Measurements from ENCODE around the gene PRG3.
"Not testable (repeated sequence)": the region's sequence is repeated elsewhere in the genome, so short reads cannot be mapped to it uniquely, and the experiment has no call there.

PRG3 gene

DNA sequence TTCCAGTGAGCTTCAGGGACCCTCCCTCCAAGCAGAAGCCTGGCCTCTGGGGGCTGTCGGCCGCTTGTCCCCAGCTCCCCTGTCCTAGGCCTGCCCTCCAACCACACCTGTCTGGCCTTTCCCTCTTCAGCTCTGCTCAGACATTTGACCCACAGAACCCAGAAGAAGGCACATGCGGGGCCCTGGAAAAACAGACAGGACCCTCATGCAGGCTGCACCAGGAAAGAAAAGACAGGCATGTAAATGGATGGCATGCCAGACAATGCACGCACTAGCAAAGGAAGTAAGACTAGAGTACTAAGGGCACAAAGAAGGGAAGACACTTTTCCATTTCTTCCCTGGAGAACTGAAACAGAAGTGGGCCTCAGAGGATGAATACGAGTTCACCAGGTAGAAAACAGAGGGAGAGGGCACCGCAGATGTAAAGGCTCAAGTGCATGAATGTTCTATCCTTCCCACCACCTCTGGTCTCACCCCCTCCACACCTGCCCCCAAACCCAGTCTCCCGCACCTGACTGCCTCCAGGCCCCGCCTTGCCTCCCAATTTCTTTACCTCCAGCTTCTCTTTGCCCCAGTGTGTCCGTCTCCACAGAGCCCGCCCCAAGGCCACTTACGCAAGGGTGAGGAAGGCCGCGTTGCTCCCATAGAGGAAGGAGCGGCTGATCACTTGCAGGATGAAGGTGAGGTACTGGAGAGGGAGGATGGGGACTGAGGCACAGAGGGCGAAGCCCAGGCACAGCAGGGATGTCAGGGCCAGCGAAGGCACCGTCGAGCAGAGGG, 28.6 kb upstream of the PRG3 start:
- in situ Hi-C loops (cut with MboI; ENCODE audit: low sequenced_read_pairs) = no loop called here

DNA sequence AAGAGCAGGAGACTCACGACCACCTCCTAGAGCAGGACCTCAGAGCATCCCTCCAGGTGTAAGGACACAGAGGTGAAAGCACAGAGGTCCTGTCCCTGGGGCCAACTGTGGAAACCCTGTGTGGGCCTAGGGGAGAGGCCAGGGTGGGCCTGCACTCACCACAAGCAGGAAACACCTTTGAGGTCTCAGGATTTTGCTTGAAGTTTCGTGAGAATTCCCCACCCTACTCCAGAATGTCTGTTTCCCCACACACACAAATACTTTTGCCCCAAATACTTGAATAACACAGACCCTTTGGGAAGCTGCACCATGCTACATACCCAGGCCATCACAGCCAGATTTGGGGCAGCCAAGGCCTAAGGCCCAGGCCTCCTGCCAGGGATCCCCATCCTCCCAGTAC, 27.8 kb upstream of the PRG3 start:
- in situ Hi-C loops (cut with MboI; ENCODE audit: low sequenced_read_pairs) = no loop called here

DNA sequence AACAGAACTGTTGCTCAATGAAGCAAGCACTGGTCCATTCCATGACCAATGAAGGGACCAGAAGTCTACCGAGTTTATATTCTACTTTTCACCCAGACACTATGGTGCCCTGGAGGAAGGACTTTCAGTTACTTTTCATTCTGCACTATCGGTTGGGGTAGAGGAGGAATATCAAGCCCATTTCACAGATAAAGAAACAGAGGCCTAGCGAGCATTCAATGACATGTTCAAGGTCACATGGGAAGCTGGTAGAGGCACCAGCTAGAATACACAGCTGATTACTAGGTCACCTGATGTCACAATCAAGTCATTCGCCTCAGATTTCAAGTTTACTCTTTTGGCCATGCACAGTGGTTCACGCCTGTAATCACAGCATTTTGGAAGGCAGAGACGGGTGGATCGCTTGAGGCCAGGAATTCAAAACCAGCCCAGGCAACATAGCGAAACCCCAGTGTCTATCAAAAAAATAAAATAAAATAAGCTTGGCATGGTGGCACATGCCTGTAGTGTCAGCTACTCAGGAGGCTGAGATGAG, 27.1 kb upstream of the PRG3 start:
- in situ Hi-C loops (cut with MboI; ENCODE audit: low sequenced_read_pairs) = no loop called here

DNA sequence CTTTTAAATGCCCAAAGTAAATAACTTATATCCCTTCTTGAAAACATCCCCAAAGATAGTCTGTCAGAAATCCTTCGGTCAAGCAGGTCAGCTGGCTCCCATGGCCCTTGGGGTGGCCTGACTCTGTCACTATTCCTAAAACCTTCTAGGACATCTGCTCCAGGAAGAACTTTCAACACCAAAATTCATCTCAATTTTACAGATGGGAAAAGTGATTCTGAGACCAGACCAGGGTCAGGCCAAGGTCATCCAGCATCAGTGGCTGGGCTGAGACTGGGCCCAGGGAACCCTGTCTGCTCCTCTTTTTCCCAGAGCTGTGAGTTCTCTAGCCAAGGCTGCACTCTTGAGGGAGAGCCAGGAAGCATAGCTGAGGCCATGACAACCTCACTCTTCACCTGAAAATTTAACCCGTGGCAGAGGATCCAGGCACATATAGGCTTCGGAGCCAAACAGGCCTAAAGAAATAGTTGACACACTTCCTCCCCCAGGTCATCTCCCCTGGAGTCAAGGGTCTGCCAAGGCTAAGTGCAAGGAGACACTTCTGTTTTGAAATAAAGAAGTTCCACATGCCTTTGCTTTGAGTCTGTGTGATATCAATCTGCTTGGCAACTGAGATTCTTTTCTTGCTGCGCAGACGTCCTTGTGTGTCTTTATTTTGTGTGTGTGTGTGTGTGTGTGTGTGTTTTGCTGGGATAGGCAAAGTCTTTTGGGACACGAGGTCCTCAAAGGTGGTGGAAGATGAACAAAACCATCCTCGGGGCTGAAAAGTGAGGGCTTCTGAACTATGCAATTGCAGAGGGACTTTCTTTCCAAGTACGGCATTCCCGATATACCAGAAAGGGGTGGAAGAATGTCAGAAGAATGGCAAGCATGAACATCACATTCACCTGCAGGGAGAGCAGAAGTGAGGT, 26.3 kb upstream of the PRG3 start:
- in situ Hi-C loops (cut with MboI; ENCODE audit: low sequenced_read_pairs) = no loop called here

DNA sequence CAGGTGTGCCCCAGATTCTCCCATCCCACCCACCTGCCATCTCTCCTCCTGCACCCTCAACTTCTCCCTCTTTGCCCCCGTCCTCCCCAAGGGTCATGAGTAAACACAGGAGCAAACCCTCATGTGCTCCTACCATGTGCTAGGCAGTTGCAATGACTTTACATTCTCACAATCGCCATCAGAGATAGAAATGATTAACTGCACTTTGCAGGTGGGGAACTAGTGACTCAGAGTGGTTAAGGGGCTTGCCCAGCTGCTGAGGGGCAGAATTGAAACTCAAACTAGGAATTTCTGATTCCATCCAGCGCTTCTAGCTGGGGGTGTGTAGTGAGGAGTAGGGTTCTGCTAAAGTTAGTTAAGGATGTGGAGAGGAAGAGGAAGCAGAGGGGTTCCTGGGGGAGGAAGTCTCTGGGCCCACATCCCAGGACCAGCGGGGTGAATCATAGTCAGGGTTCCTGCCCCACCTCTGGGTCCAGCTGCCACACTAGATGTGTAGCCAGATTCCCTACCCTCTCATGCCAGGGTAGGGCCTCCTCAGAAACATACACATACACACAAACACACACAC, 25.5 kb upstream of the PRG3 start:
- in situ Hi-C loops (cut with MboI; ENCODE audit: low sequenced_read_pairs) = no loop called here

DNA sequence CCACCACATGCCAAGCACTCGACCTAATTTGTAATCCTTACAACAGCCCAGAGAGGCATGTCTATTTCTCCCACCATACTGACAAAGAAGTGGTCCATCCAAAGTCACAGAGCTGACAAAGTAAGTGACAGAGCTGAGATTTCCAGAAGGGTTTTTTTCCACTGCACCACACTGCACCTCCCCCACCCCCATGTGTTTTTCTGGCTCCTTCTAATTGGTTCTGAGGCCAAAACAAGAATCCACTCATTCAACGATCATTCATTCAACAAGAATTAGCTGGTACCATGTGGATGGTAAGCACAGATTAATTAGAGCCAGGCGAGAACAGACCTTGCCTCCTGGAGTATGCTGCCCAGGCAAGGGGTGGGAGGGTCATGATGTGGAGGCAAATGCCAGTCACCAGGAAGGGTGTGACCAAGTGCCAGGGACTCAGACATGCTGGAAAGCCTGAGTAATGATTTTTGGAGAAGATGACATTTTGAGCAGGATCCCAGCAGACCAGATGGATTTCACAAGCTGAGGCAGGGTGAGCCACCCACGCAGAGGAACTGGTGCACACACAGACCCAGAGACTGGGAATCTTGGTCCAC, 24.4 kb upstream of the PRG3 start:
- in situ Hi-C loops (cut with MboI; ENCODE audit: low sequenced_read_pairs) = no loop called here

DNA sequence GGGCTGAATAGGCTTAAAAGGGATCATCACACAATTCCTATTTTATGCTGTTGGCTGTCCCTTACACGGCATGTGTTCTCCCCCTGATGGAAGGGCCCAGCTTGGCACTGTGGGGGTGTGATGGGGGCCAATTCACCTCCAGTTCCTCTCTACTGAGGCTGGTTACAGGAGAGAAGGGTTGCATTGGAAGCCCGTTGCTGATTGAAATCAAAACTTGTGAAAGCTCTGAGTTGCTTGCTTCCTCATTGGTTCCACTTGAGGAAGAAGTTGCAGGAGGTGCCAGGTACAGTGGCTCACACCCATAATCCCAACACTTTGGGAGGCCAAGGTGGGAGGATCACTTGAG, 22.8 kb upstream of the PRG3 start:
- in situ Hi-C loops (cut with MboI; ENCODE audit: low sequenced_read_pairs) = no loop called here

DNA sequence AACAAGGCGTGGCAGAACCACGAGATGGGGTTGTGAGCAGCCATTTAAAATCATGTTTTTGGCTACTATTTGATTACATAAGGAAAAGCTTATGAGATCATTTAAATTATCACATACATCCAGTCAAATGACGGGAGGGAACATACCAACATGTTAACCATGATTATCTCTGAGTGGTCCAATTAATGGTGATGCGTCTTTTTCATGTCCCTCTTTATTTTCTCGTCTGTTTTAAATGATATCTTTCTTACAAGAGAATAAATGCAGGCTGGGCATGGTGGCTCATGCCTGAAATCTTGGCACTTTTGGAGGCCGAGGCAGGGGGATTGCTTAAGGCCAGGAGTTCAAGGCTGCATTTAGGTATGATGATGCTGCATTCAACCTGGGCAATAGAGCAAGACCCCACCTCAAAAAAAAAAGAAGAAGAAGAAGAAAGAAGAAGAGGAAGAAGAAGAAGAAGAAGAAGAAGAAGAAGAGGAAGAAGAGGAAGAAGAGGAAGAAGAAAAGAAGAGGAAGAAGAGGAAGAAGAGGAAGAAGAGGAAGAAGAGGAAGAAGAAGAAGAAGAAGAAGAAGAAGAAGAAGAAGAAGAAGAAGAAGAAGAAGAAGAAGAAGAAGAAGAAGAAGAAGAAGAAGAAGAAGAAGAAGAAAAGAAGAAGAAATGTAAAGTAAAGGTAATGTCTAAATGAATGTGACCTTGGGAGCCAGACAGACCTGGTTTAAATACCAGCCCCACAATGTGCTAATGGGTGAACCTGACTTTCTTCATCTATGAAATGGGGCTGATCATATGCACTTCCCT, 22.3 kb upstream of the PRG3 start:
- in situ Hi-C loops (cut with MboI; ENCODE audit: low sequenced_read_pairs) = not testable (repeated sequence)

DNA sequence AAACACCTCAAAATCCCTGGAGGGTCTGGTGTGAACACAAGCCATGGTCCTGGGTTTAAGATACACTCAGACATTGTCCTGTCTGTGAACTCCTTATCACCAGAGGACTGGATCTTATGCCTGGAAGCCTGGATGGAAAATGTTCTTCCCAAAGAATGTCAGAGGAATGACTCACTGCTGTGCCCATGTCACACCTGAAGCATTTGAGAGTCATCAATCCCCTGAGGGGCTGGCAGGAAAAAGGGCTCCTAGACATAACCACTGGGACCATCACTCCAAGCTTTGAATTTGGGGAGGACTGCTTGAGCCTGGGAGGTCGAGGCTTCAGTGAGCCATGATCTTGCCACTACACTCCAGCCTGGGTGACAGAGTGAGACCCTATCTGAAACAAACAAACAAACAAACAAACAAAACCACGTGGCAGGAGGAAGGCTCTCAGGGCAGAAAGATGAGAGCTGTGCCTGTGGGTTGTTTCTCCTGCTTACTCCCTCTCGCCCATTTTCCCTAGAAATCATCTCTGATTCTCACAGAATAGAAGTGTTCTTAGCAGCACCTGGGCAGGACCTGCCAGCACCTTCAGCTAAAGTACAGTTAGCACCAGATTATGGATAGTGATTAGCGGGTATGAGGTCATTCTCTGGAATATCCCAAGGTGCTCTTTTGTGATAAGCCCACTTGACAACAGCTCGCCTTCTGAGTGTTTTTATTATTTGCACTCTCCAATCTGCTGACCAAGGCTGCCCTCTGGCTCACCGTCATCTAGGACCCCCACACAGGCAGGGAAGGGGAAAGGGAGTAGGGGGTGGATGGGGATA, 21.4 kb upstream of the PRG3 start:
- in situ Hi-C loops (cut with MboI; ENCODE audit: low sequenced_read_pairs) = no loop called here

DNA sequence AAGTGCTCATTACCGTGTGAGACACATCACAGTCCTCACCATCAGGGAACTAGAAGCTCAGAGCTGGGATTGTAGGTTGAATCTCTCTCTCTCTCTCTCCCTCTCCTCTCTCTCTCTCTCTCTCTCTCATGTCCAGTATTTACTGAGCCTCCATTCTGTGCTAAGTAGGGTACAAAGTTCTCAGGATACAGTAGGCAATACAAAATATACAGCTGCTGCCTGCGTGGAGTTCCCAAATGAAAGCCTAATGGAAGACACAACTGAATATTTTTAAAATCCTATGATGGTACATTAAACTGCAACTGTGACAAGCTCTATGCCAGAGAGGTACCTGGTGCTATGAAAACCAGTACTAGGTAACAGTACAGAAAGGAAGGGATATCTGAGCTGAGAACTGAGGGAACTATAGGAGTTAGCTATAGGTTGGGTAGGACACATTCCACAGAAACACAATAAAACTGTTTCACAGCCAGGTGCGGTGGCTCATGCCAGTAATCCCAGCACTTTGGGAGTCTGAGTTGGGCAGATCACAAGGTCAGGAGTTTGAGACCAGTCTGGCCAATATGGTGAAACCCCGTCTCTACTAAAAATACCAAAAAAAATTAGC, 19.1 kb upstream of the PRG3 start:
- in situ Hi-C loops (cut with MboI; ENCODE audit: low sequenced_read_pairs) = no loop called here

DNA sequence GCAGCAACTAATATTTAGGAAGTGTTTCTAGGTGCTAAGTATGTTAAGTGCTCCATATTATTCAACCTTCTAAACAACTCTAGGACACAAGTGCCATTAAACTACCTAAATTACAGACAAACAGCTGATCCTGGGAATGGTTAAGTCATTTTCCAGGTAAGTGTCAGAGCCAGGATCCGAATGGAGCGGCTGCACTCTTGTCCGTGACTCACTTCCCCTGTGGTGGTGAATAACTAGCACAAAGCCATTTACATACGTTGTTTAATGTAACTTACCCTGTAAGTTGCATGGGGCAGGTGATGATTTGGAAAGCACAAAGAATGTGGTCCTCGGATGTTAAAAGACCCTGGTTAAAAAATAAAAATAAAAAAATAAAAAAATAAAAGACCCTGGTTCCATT, 18.3 kb upstream of the PRG3 start:
- in situ Hi-C loops (cut with MboI; ENCODE audit: low sequenced_read_pairs) = no loop called here

DNA sequence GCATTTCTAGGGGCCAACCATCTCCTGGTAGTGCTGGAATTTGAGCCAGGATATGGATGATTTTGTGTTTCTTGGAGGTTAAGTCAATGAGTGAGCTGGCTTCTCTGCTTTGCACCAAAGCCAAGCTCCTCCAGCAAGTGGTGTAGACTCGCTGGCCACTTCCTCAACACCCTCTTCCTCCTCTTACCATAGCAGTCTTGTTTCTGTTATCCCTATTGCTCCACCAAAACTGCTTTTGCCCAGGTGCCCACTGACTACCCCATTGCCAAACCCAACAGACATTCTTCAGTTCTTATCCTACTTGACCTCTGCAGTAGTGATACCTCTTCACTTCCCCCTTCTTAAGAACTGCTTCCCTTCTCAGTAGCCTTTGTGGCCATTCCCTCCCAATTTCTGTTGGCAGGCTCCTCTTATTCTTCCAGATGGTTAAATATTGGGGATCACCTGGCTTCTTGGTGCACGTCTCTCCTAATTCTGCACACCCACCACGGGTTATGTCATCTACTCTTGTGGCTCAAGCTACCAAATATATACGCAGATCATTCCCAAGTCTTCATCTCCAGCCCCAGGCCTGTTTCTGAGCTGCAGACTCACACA, 16.5 kb upstream of the PRG3 start:
- in situ Hi-C loops (cut with MboI; ENCODE audit: low sequenced_read_pairs) = no loop called here

DNA sequence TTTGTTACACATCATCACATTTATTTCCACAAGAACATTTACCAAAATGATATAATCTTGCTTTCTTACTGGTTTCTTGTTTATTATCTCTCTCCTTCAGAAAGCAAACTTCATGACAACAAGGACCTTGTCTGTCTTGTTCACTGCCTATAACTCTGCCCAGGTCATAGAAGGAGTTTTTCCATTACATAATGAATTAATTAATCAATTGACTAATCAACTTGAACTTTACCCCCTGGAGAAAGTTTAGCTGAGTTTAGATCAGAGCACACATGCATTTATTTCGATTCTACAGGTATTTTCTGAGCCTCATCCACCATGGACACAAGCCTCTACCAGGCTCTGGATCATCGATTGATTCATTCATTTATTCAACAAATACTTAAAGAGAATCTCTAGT, 15.8 kb upstream of the PRG3 start:
- in situ Hi-C loops (cut with MboI; ENCODE audit: low sequenced_read_pairs) = no loop called here

DNA sequence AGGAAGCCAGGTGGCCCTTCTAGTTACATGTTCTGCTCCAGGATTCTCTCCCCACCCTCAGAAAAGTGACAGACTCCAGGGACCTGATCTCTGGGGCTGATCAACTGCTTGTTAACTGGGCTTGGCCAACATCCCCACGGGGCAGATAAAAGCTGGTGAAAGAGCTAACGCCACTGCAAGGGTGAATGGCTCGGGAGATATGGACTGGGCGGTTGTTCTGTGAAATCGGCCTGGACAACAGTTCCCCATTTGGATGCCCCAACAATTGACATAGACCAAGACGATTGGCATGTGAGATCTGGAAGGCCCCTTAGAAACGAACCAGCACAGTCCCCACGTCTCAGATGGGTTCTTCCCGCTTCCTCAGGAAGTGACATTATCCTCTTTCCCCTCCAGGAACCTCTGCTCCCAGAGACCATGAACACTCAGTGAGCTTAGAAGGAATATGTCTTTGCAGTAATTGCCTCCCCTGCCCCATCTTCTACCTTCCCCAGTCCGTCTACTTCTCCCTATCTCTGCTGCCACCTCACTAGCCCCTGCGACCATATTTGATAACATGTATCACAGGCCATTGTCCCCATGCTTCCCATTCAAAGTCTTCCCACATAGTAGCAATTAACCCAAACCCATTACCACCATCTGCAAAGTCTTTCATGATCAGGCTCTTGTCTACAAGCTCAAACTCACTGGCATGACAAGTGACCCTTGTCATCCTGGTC, 15.1 kb upstream of the PRG3 start:
- in situ Hi-C loops (cut with MboI; ENCODE audit: low sequenced_read_pairs) = no loop called here

DNA sequence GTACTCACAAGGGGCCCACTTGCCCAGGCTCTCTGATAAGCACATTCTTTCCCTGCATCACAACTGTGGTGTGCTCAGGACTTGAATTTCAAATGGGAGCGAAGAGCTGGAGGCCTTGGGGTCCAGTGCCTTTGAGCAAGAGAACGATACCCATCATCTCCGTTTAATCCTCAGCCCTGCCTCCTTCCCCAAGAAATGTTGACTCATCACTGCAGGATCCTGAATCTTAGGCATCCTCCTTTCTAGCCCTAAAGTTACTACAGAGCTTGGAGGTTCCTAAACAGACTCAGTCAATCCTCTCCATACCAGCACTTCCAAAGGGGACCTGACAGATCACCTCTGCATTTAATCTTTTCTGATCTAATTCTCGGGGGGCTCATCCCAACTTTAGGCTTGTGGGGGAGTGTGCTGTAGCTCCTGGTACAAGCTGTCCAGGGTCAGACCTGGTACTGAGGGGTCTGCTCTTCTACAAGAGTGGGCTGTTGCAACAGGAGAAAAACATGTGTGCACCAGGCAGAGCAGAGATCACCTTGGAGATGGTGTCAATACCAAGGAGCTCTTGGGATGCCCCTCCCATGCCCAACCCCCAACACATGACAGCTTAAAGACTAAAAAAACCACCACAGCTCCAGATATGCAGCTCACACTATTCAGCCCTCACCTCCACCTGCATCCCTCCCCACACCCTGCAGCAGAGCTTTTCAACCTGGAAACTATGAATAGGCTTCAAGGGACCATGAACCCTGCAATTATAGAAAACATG, 13.4 kb upstream of the PRG3 start:
- in situ Hi-C loops (cut with MboI; ENCODE audit: low sequenced_read_pairs) = no loop called here

DNA sequence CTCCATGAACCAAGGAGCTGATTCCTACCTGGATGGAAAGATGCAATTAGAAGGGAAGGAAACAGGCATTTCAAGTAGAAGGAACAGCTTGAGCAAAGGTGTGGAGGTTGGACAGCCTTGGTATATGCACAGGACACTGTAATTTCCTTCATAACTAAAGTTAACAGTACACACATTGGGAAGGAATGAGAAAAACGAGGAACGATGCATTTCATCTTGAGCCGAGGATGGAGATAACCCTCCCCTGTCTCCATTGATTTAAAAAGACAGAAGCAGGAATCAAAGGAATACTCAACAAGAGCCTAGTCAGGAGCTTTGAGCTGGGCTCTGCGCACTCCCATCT, 11.8 kb upstream of the PRG3 start:
- in situ Hi-C loops (cut with MboI; ENCODE audit: low sequenced_read_pairs) = no loop called here

DNA sequence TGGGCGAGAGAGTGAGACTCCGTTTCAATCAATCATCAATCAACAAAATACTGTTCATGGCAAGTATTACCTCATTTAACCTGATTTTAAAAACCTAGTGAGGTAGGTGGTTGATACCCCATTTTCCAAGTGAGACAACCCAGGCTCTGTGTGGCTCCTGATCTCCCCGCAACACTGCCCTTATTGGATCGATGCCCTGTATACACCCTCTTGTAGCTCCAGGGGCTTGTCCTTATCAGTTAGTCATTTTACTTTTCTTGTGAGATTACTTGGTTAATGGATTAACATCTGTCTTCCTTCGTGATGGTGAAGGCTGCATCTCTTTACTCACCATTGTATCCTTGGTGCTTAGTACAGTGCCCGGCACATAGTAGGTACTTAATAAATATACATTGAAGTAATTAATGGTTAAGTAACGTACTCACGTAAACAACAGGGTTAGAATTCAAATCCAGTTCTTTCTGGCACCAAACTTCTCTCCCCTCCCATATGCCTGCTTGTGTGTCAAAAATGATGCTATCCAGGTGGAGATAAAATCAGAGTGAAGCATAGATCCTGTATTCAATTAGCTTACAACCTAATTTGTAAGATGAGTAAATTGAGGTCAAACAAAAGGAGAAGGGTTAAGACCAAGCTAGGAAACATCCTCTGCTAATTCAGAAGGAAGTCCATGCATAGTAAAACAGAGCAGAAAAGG, 11.3 kb upstream of the PRG3 start:
- in situ Hi-C loops (cut with MboI; ENCODE audit: low sequenced_read_pairs) = no loop called here
